HG03565 (cell line): ENCODE measurements around the gene SOWAHD.
"Not testable (repeated sequence)": the region's sequence is repeated elsewhere in the genome, so short reads cannot be mapped to it uniquely, and the experiment has no call there.

Experiments
- ATAC-seq: cut with Tn5 transposase; IDR thresholded peaks from one replicate; pipeline ENCODE4 v1.9.1; 2021; ENCODE audit warnings: mild to moderate bottlenecking, moderate library complexity; ENCODE audit not compliant: unreplicated experiment

The SOWAHD gene

GRCh38 chrX:119758731-119759247 is 401 bp downstream of the SOWAHD start:
- ATAC-seq, result no peak

DNA sequence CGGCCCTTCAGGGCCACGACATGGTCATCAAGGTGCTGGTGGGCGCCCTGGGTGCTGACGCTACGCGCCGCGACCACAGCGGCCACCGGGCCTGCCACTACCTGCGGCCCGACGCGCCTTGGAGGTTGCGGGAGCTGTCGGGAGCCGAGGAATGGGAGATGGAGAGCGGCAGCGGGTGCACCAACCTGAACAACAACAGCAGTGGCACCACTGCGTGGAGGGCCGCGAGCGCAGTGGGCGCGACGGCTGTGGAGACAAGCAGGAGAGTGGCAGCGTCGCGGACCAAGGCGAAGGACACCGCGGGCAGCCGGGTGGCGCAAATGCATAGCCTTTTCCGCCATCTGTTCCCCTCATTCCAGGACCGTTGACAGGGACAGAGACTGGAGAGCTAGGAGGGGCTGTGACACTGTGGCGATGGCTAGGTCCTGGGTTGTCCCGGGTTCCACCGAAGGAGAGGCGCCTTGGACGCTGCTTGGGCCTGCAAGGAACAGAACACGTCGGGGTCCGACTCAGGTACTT is 919 bp downstream of the SOWAHD start:
- no peak for ATAC-seq

DNA sequence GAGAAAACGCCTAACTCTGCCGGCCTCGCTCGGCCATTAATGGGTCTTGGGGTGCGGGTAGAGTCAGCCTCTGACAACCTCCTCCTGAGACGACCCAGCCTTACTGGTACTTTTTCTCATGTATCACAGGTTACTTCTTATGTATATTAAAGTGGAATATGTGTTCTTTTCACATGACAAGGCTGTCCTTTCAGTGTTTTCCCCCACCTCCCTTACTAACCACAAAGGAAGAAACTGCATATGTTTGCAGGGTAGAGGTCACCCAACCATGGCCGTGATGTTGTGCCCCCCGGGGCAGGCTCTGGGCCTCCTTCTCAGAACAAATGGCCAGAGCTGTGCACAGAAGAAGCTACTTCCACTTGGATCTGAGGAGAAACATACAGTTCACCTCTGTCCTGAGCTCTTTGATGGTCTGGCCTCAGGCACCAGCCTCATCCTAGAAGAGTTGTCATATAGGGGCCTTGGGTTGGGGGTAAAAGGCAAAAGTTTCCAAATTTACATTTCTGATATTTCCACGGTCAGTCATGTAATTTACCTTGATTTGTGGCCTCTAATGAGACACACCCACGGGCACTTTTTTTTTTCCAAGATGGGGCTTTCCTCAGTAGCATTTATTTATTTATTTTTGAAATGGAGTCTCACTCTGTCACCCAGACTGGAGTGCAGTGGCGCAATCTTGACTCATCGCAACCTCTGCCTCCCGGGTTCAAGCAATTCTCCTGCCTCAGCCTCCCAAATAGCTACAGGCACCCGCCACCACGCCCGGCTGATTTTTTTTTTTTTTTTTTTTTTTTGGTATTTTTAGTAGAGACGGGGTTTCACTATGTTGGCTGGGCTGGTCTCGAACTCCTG is 1.9 kb downstream of the SOWAHD start:
- ATAC-seq, result no peak

GRCh38 chrX:119762718-119763117 is 4.3 kb downstream of the SOWAHD start:
- ATAC-seq, result no peak

DNA sequence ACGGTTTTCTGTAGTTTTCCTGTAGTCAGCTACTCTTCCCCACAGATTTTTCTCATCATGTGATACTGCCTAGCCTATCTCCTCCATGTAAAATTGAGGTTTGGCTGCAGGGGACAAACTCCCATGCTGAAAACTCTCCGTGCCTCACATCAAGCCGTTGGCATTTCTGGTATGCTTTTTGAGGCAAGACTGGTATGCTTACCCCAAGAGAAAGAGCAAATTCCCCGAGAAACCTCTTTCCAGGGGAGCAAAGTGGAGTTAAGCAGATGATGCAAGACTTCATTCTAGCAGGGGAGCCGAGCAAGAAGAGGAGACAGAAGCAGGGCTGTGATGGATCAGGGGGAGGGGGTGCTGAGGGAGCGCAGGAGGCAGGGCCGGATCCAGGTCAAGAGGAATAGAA is 4.8 kb downstream of the SOWAHD start:
- no peak for ATAC-seq

GRCh38 chrX:119763836-119764387 is 5.5 kb downstream of the SOWAHD start:
- ATAC-seq, result no peak

- not testable (repeated sequence) for ATAC-seq
These were observed 10.0 kb downstream of the SOWAHD start for GRCh38 chrX:119768436-119768835.

DNA sequence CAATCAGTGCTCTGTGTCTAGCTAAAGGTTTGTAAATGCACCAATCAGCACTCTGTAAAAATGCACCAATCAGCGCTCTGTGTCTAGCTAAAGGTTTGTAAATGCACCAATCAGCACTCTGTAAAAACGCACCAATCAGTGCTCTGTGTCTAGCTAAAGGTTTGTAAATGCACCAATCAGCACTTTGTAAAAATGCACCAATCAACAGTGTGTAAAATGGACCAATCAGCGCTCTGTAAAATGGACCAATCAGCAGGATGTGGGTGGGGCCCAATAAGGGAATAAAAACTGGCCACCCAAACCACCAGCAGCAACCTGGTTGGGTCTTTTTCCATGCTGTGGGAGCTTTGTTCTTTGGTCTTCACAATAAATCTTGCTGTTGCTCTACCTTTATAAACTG is 11.0 kb downstream of the SOWAHD start:
- ATAC-seq, result not testable (repeated sequence)

DNA sequence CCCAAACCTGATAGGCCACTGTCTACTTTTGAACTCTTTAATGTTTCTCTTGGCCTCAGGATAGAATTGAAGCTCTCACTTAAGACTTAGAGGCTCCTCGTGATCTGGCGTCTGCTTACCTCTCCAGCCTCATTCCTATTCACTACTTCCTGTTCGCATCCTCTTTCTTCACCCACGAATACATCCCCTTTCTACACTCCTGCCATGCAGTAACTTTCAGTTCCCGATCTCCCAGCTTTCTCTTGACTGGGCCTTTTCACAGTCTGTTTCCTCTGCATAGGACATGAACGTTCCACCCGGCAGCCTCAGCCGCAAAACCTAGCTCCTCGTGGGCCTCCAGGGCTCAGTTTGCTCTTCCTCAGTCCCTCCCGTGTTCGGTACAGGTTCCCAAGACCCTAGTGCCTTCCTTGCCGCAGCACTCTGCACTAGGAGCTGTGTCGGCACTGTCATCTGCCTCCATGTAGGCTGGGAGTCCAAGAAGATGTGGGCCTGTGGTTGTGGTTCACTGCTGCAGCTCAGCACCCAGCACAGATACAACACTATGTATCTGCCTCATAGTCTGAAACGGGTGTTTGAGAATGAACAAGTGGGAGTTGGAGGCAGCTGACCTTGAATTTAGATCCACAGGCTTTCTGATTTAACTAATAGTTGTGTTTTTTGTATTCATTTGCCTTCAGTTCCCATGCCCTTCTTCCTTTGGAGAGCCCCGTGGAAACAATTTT is 17.3 kb downstream of the SOWAHD start:
- peak; percentile 49 for ATAC-seq

DNA sequence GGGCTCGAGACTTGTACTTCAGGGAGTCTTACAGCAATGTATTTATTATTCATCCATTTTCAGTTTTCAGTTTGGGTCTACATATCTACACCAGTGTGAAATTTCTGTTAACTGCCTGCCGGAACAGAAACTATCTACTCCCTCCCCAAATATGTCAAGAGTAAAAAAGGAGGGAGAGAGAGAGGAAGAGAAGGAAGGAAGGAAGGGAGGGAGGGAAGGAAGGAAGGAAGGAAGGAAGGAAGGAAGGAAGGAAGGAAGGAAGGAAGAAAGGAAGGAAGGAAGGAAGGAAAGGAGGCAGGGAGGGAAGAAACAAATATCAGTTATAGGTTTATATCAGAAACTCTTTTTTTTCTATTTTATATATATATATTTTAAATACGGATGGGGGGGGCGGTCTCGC is 20.4 kb downstream of the SOWAHD start:
- no peak for ATAC-seq

- ATAC-seq, result no peak
These were observed 24.6 kb downstream of the SOWAHD start for GRCh38 chrX:119783026-119783425.

GRCh38 chrX:119784747-119785446 is 26.5 kb downstream of the SOWAHD start:
- ATAC-seq, result no peak

DNA sequence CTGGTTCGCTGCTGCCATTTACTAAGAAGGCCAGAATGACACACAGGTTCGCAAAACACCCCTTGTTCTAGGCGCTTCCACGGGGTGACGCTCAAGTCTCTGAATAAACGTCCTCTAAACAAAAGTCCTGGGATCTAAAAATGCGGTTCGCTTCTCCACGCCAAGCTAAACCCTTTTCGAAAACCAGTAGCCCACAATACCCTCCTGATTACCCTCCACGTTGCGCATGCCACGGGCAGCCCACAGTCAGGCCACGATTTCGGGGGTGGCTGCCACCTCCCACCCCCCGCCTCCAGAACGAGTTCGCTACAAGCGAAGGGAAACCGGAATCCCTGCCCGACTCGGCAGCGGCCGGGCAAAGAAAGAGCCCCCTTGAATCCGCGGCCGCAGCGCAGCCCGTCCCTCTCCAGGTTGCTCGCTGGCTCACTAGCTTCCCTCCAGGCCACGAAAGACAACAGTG is 32.6 kb downstream of the SOWAHD start:
- peak; percentile 14 for ATAC-seq

DNA sequence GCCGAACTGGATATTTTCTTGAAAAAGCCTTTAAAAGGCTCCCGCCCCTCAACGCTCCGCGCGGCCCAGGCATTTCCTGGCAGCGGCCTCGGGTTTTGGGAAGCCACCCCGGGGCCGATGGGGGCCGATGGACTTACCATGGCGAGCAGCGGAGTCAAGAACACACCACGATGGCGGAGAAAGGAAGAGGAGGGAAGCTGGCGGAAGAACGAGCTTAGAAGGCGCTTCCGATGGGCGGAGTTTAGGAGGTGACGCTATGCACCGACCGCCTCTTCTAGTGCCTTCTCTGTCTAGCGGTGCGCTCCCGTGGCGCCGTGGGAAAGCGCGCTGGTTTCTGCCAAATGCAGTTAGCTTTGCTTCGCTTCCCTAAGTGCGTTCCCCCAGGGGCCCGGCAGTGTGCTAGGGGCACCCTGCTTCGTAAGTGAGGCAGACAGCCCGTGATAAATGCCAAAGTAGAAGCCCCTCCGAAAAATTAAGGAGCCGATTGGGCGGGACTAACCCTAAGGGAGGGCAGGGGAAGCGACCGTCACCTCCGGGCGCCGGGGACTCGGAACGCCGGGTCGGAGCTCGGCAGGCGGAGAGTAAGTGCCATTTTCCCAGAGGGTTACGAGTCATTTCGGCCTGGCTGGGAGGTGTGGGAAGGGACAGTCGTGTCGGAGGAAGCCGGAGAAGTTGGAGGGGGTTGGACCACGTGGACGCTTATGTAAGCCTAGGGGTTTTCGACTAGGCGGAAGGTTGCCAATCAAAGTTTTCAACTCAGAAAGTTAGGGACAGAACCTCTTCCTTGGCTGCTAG is 33.2 kb downstream of the SOWAHD start, which contains the start of gene RPL39:
Gene RPL39, minus strand, starts transcription at position 194 of the 795 bp plus-strand sequence. Its CDS starts 54 bp downstream, at position 140.
- peak; percentile 89 for ATAC-seq

- no peak for ATAC-seq
These were observed 43.1 kb downstream of the SOWAHD start for GRCh38 chrX:119801253-119802221.

DNA sequence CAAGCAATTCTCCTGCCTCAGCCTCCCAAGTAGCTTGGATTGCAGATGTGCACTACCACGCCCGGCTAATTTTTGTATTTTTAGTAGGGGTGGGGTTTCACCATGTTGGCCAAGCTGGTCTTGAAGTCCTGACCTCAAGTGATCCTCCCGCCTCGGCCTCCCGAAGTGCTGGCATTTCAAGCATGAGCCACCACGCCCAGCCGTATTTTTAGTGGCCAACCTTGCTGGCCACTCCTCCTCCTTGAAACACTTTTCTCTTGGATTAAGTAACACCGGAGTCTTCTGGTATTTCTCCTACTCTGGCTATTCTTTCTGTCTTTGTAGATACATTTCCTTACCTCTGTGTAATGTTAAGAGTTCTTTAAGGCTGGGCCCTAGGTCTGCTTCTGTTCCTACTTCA is 44.2 kb downstream of the SOWAHD start:
- no peak for ATAC-seq

- not testable (repeated sequence) for ATAC-seq
These were observed 50.1 kb downstream of the SOWAHD start for GRCh38 chrX:119808461-119808860.

DNA sequence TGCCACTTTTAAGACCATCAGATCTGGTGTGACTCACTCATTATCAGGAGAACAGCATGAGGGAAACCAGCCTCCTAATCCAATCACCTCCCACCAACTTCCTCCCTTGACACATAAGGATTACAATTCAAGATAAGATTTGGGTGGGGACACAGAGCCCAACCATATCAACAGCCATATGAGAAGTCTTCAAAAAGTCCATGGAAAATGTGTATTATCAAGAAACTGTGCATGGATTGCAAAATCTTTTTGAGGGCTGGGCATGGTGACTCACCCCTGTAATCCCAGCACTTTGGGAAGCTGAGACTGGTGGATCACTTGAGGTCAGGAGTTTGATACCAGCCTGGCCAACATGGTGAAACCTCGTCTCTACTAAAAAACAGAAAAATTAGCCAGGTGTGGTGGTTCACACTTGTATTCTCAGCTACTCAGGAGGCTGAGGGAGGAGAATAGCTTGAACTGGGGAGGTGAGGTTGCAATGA is 50.8 kb downstream of the SOWAHD start:
- no peak for ATAC-seq
